ENCODE results near the gene CASP5.

DNA sequence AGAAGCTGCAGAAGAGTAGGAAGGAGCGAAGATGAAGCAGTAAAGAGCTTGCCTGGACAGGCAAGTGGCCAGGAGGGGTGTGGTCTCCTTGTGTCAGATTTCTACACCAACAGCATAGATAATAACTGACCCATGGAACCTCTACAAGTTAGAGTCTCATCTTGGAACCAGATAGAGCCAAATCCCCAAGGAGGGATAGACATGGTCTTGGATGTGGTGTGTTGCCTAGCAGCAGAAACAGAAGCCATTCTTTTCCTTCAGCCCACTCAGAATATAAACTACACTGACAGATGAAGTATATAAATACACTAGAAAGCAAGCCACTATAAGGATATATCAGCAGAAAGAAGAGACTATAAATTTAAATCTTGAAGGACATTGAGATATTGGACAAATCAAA lies 26.5 kb upstream of the CASP5 start:
- TF ChIP-seq, protein P1, sequence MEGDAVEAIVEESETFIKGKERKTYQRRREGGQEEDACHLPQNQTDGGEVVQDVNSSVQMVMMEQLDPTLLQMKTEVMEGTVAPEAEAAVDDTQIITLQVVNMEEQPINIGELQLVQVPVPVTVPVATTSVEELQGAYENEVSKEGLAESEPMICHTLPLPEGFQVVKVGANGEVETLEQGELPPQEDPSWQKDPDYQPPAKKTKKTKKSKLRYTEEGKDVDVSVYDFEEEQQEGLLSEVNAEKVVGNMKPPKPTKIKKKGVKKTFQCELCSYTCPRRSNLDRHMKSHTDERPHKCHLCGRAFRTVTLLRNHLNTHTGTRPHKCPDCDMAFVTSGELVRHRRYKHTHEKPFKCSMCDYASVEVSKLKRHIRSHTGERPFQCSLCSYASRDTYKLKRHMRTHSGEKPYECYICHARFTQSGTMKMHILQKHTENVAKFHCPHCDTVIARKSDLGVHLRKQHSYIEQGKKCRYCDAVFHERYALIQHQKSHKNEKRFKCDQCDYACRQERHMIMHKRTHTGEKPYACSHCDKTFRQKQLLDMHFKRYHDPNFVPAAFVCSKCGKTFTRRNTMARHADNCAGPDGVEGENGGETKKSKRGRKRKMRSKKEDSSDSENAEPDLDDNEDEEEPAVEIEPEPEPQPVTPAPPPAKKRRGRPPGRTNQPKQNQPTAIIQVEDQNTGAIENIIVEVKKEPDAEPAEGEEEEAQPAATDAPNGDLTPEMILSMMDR (IDR thresholded peaks at IDR 0.05): no peak
- TF ChIP-seq POLR2A (IDR thresholded peaks at IDR 0.05): no peak

Measured in adrenal gland (tissue), 5 donors.